PC-9 (cell line): ENCODE measurements around the gene ITGB5. TPM values are rescaled to one million over a fixed set of nuclear protein-coding genes. Genes with fewer than 3 reads are reported as not detected.

ENCODE experiments used
- BruUV-seq: library from RNA; stranded (reverse); fragments of 400-500 nt; replicated peaks from 2 replicates; lab custom pipeline; 2021; lab: Mats Ljungman, UMichigan
- CTCF ChIA-PET: fragments of 300-600 bp; sonication (Branson Sonifier 250); formaldehyde crosslinking; loops from one replicate; lab custom pipeline; 2022; ENCODE audit warnings: antibody characterized with exemption; lab: Charles Lee
- POLR2A ChIA-PET: fragments of 300-600 bp; sonication (Branson Sonifier 250); formaldehyde crosslinking; loops from one replicate; lab custom pipeline; 2022; ENCODE audit warnings: antibody characterized with exemption; ENCODE audit not compliant: unreplicated experiment; lab: Charles Lee
- DNase-seq, 2 experiments: peaks; one replicate each; pipeline versions ENCODE4 v3.0.0 to v3.0.0-alpha.2; 2015 to 2022; ENCODE audit warnings: mixed read lengths in 1 of 2
- H2AFZ ChIP-seq: fragments of 200-600 bp; sonication (generic); 2 replicates; pipeline ENCODE4 v1.8.1; 2017; ENCODE audit warnings: antibody characterized with exemption
- H3F3A ChIP-seq: fragments of 200-600 bp; sonication (generic); 2 replicates; pipeline ENCODE4 v1.8.1; 2017; ENCODE audit warnings: antibody characterized with exemption, mild to moderate bottlenecking, low read depth; ENCODE audit not compliant: insufficient read depth
- H3K27ac ChIP-seq: fragments of 200-600 bp; sonication (generic); 2 replicates; pipeline ENCODE4 v1.6.1; 2016; ENCODE audit warnings: mixed run types
- H3K27me3 ChIP-seq: fragments of 200-600 bp; sonication (generic); 2 replicates; pipeline ENCODE4 v1.6.1; 2016; ENCODE audit warnings: low read depth, mixed run types; ENCODE audit not compliant: insufficient read depth
- H3K36me3 ChIP-seq: fragments of 200-600 bp; sonication (generic); 2 replicates; pipeline ENCODE4 v1.6.1; 2016; ENCODE audit warnings: low read depth, mixed run types
- H3K4me1 ChIP-seq: fragments of 200-600 bp; sonication (generic); replicated peaks from 2 replicates; pipeline ENCODE4 v1.6.1; 2016; ENCODE audit warnings: mixed run types; ENCODE audit not compliant: insufficient read depth
- H3K4me2 ChIP-seq: fragments of 200-600 bp; sonication (generic); 2 replicates; pipeline ENCODE4 v1.6.1; 2017; ENCODE audit warnings: mixed run types
- H3K4me3 ChIP-seq: fragments of 200-600 bp; sonication (generic); 2 replicates; pipeline ENCODE4 v1.6.1; 2016; ENCODE audit warnings: mixed run types
- H3K79me2 ChIP-seq: fragments of 200-600 bp; sonication (generic); 2 replicates; pipeline ENCODE4 v1.6.1; 2017; ENCODE audit warnings: low read depth, mixed run types
- H3K9me2 ChIP-seq: fragments of 200-600 bp; sonication (generic); 2 replicates; pipeline ENCODE4 v1.8.1; 2017; ENCODE audit warnings: mild to moderate bottlenecking; ENCODE audit not compliant: insufficient read depth
- H3K9me3 ChIP-seq: fragments of 200-600 bp; sonication (generic); 2 replicates; pipeline ENCODE4 v1.8.1; 2016; ENCODE audit warnings: low read depth; ENCODE audit not compliant: insufficient read depth
- H4K20me1 ChIP-seq: fragments of 200-600 bp; sonication (generic); 2 replicates; pipeline ENCODE4 v1.8.1; 2017; ENCODE audit not compliant: insufficient read depth
- EZH2 ChIP-seq: fragments of 200-600 bp; sonication (generic); IDR thresholded peaks from 2 replicates; pipeline ENCODE4 v1.8.0; 2017; ENCODE audit warnings: antibody characterized with exemption, low read depth
- intact Hi-C: fragments of 100-400 bp; cut with micrococcal nuclease; formaldehyde crosslinking; loops from one replicate; pipeline ENCODE4 v1.10.0; 2022; ENCODE audit not compliant: unreplicated experiment
- total RNA-seq: library from RNA; stranded (reverse); gene quantifications from 2 replicates; pipeline ENCODE4 v1.2.3, GENCODE V29; 2021
- TF ChIP-seq, protein P1 (sequence below): fragments of 200-600 bp; sonication (generic); conservative IDR thresholded peaks from 2 replicates; pipeline ENCODE4 v1.6.1; 2017; ENCODE audit warnings: mixed run types, antibody characterized with exemption, mild to moderate bottlenecking, moderate library complexity

ITGB5 gene
- total RNA-seq, 1 experiment from 2014 or later, result 226 TPM

GRCh38 chr3:124890573-124891190, 3.5 kb upstream of the ITGB5 start:
- Histone ChIP-seq H2AFZ (no peak overlapping the region), H3K9me3 (no peaks in the 10 kb centered on the region), H4K20me1 (no peaks in the 10 kb centered on the region), H3K4me2 (no peak overlapping the region), H3K4me1 (peaks cover 8% of the 10 kb centered on the region; the same call in 1 of the 2 replicates), H3F3A (peaks cover 16% of the 10 kb centered on the region; the same call in 1 of the 2 replicates), H3K27ac (no peak overlapping the region), H3K79me2 (peaks cover 8% of the 10 kb centered on the region), H3K36me3 (no peaks in the 10 kb centered on the region), H3K4me3 (no peak overlapping the region), H3K9me2 (no peaks in the 10 kb centered on the region), H3K27me3 (no peaks in the 10 kb centered on the region)
- POLR2A ChIA-PET, result interaction anchor here (0.6 to 0.7 kb wide), 3 partner anchors 46 to 104 kb away, joined by 4 to 14 read pairs (median 7); no protein-coding TSS in a partner anchor
- intact Hi-C loops, result no loop called here
- CTCF ChIA-PET, result no interaction called here
- BruUV-seq, result no TSS peak
- no peak for DNase-seq
- TF ChIP-seq EZH2, result no peak
- TF ChIP-seq, protein P1, sequence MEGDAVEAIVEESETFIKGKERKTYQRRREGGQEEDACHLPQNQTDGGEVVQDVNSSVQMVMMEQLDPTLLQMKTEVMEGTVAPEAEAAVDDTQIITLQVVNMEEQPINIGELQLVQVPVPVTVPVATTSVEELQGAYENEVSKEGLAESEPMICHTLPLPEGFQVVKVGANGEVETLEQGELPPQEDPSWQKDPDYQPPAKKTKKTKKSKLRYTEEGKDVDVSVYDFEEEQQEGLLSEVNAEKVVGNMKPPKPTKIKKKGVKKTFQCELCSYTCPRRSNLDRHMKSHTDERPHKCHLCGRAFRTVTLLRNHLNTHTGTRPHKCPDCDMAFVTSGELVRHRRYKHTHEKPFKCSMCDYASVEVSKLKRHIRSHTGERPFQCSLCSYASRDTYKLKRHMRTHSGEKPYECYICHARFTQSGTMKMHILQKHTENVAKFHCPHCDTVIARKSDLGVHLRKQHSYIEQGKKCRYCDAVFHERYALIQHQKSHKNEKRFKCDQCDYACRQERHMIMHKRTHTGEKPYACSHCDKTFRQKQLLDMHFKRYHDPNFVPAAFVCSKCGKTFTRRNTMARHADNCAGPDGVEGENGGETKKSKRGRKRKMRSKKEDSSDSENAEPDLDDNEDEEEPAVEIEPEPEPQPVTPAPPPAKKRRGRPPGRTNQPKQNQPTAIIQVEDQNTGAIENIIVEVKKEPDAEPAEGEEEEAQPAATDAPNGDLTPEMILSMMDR, result no peak

GRCh38 chr3:124888482-124889441, 1.6 kb upstream of the ITGB5 start:
- ChIA-PET POLR2A (interaction anchor here (0.6 kb wide), 2 partner anchors 27 to 334 kb away, joined by 3 to 10 read pairs; no protein-coding TSS in a partner anchor), CTCF (interaction anchor here (0.8 to 1.1 kb wide), 2 partner anchors 12 to 102 kb away, joined by 3 read pairs; no protein-coding TSS in a partner anchor)
- intact Hi-C loops, result no loop called here
- peak overlapping the region; percentile 76; the same call in 1 of the 2 replicates for H3K4me2 ChIP-seq
- no peaks in the 10 kb centered on the region for H3K9me3 ChIP-seq
- TF ChIP-seq, protein P1, result no peak
- no peak for TF ChIP-seq EZH2
- peaks cover 27% of the 10 kb centered on the region for H3K4me1 ChIP-seq
- no peak for DNase-seq
- H3F3A ChIP-seq, result peaks cover 19% of the 10 kb centered on the region; the same call in 1 of the 2 replicates
- H4K20me1 ChIP-seq, result no peaks in the 10 kb centered on the region
- H3K27me3 ChIP-seq, result no peaks in the 10 kb centered on the region
- H3K79me2 ChIP-seq, result peaks cover 28% of the 10 kb centered on the region
- no peaks in the 10 kb centered on the region for H3K9me2 ChIP-seq
- no peak overlapping the region for H3K4me3 ChIP-seq
- BruUV-seq, result no TSS peak
- no peak overlapping the region for H2AFZ ChIP-seq
- H3K27ac ChIP-seq, result no peak overlapping the region
- peaks cover 5% of the 10 kb centered on the region; the same call in 1 of the 2 replicates for H3K36me3 ChIP-seq

DNA sequence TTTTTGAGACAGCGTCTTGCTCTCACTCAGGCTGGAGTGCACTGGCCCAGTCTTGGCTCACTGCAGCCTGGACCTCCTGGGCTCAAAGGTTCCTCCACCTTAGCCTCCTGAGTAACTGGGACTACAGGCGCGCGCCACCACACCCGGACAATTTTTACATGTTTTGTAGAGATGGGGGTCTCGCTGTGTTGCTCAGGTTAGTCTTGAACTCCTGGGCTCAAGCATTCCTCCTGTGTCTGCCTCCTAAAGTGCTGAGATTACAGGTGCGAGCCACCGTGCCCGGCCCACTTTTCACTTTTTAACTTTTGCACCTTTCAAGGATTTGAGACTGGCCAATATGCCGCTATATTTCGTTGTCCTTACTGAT, 750 bp upstream of the ITGB5 start:
- intact Hi-C loops, result loop anchor here (1.0 to 2.0 kb wide), 2 partner anchors 9 to 101 kb away; no protein-coding TSS in a partner anchor
- BruUV-seq, result no TSS peak
- Histone ChIP-seq H3K4me2 (peak overlapping the region; percentile 76), H3K27me3 (no peaks in the 10 kb centered on the region), H3K9me3 (no peaks in the 10 kb centered on the region), H3K4me3 (peak overlapping the region; percentile 84; the same call in 1 of the 2 replicates), H3K4me1 (peaks cover 35% of the 10 kb centered on the region), H3K79me2 (peaks cover 36% of the 10 kb centered on the region), H4K20me1 (no peaks in the 10 kb centered on the region), H2AFZ (peak overlapping the region; percentile 93), H3K36me3 (peaks cover 8% of the 10 kb centered on the region; the same call in 1 of the 2 replicates), H3K27ac (peak overlapping the region; percentile 55), H3F3A (peaks cover 19% of the 10 kb centered on the region; the same call in 1 of the 2 replicates), H3K9me2 (no peaks in the 10 kb centered on the region)
- no peak for DNase-seq
- ChIA-PET POLR2A (interaction anchor here (0.5 to 0.7 kb wide), 6 partner anchors 27 to 249 kb away, joined by 3 to 13 read pairs (median 4); no protein-coding TSS in a partner anchor), CTCF (interaction anchor here (0.9 to 1.1 kb wide), 2 partner anchors 101 kb away, joined by 3 read pairs; no protein-coding TSS in a partner anchor)
- no peak for TF ChIP-seq EZH2
- TF ChIP-seq, protein P1, result no peak
